Mesenchymal stem cell (in vitro differentiated cells and primary cell): ENCODE measurements around the gene ASAP2.

Experiments
- DNase-seq: peaks from one replicate; pipeline ENCODE4 v3.0.0-alpha.2; 2013
- H2AFZ ChIP-seq: one replicate; pipeline ENCODE4 v1.6.1; 2013; ENCODE audit warnings: low read depth, mild to moderate bottlenecking, control low read depth, inconsistent platforms, low read length, moderate library complexity
- H2AK5ac ChIP-seq: 2 replicates; pipeline ENCODE4 v1.6.1; 2013; ENCODE audit warnings: low read length, moderate library complexity, mild to moderate bottlenecking, inconsistent platforms; ENCODE audit not compliant: severe bottlenecking
- H2BK120ac ChIP-seq: one replicate; pipeline ENCODE4 v1.6.1; 2013; ENCODE audit warnings: low read depth, mild to moderate bottlenecking, inconsistent platforms, low read length, moderate library complexity
- H2BK12ac ChIP-seq, 2 experiments: one replicate each; pipeline ENCODE4 v1.6.1; 2013; ENCODE audit warnings: inconsistent platforms in 2 of 2, low read length in 2 of 2, mild to moderate bottlenecking in 2 of 2, moderate library complexity in 2 of 2, control low read depth in 1 of 2
- H2BK15ac ChIP-seq: one replicate; pipeline ENCODE4 v1.6.1; 2013; ENCODE audit warnings: mild to moderate bottlenecking, low read depth, inconsistent platforms; ENCODE audit not compliant: poor library complexity, severe bottlenecking
- H2BK5ac ChIP-seq: 2 replicates; pipeline ENCODE4 v1.6.1; 2013; ENCODE audit warnings: low read depth, mild to moderate bottlenecking, low read length, control low read depth, inconsistent platforms; ENCODE audit not compliant: poor library complexity, severe bottlenecking
- H3K14ac ChIP-seq, 2 experiments: one replicate each; pipeline ENCODE4 v1.6.1; 2013; ENCODE audit warnings: inconsistent platforms in 2 of 2, low read length in 2 of 2, control low read depth in 1 of 2, mild to moderate bottlenecking in 1 of 2, moderate library complexity in 1 of 2
- H3K18ac ChIP-seq, 2 experiments: one replicate each; pipeline ENCODE4 v1.6.1; 2013; ENCODE audit warnings: inconsistent platforms in 2 of 2, low read length in 2 of 2, control low read depth in 1 of 2, low read depth in 1 of 2, mild to moderate bottlenecking in 1 of 2
- H3K23ac ChIP-seq, 2 experiments: one replicate each; pipeline ENCODE4 v1.6.1; 2013; ENCODE audit warnings: inconsistent platforms in 2 of 2, low read length in 2 of 2, mild to moderate bottlenecking in 2 of 2, moderate library complexity in 2 of 2, control low read depth in 1 of 2
- H3K27ac ChIP-seq: 2 replicates; pipeline ENCODE4 v1.5.1; 2013; ENCODE audit warnings: mild to moderate bottlenecking, moderate library complexity, low read length, control low read depth, inconsistent platforms; ENCODE audit not compliant: poor library complexity, severe bottlenecking
- H3K27me3 ChIP-seq, 2 experiments: 2 replicates each; pipeline versions ENCODE4 v1.6.1 to v1.7.0; 2013; ENCODE audit warnings: low read length in 2 of 2, mild to moderate bottlenecking in 2 of 2, moderate library complexity in 2 of 2, control low read depth in 1 of 2, inconsistent platforms in 1 of 2; ENCODE audit not compliant: control insufficient read depth in 1 of 2, insufficient read depth in 1 of 2
- H3K36me3 ChIP-seq, 2 experiments: 2 replicates each; pipeline versions ENCODE4 v1.6.1 to v1.7.0; 2013; ENCODE audit warnings: low read length in 2 of 2, control low read depth in 1 of 2, inconsistent platforms in 1 of 2, low read depth in 1 of 2, mild to moderate bottlenecking in 1 of 2; ENCODE audit not compliant: insufficient read depth in 2 of 2, control insufficient read depth in 1 of 2
- H3K4ac ChIP-seq, 2 experiments: one replicate each; pipeline ENCODE4 v1.6.1; 2013; ENCODE audit warnings: inconsistent platforms in 2 of 2, low read length in 2 of 2, mild to moderate bottlenecking in 2 of 2, moderate library complexity in 2 of 2, control low read depth in 1 of 2, low read depth in 1 of 2
- H3K4me1 ChIP-seq: 2 replicates; pipeline ENCODE4 v1.6.1; 2013; ENCODE audit warnings: low read depth, low read length, control low read depth; ENCODE audit not compliant: control insufficient read depth, insufficient read depth
- H3K4me2 ChIP-seq: 2 replicates; pipeline ENCODE4 v1.6.1; 2013; ENCODE audit warnings: low read length, mild to moderate bottlenecking, inconsistent platforms; ENCODE audit not compliant: poor library complexity, severe bottlenecking
- H3K4me3 ChIP-seq, 2 experiments: 2 replicates each; pipeline versions ENCODE4 v1.5.1 to v1.7.0; 2013; ENCODE audit warnings: low read length in 2 of 2, mild to moderate bottlenecking in 2 of 2, control low read depth in 1 of 2, low read depth in 1 of 2; ENCODE audit not compliant: insufficient read depth in 1 of 2
- H3K79me1 ChIP-seq: replicated peaks from 2 replicates; pipeline ENCODE4 v1.6.1; 2013; ENCODE audit warnings: mild to moderate bottlenecking, control low read depth, low read length, inconsistent platforms; ENCODE audit not compliant: poor library complexity, severe bottlenecking
- H3K9ac ChIP-seq: 2 replicates; pipeline ENCODE4 v1.7.0; 2013; ENCODE audit warnings: mild to moderate bottlenecking, low read length, moderate library complexity
- H3K9me3 ChIP-seq: 2 replicates; pipeline ENCODE4 v1.7.0; 2013; ENCODE audit warnings: mild to moderate bottlenecking, low read length; ENCODE audit not compliant: control insufficient read depth
- H4K8ac ChIP-seq: one replicate; pipeline ENCODE4 v1.6.1; 2013; ENCODE audit warnings: inconsistent platforms, mild to moderate bottlenecking, low read length, moderate library complexity
- H4K91ac ChIP-seq: one replicate; pipeline ENCODE4 v1.6.1; 2013; ENCODE audit warnings: mild to moderate bottlenecking, low read length, inconsistent platforms
- WGBS: methylation state at CpG from one replicate; pipeline ENCODE4 v1.1.7; 2013; ENCODE audit warnings: mixed read lengths; 5-methylcytosine and 5-hydroxymethylcytosine counted together

Gene ASAP2

GRCh38 chr2:9342659-9343058 is 136.0 kb downstream of the ASAP2 start:
- peaks cover 23 to 78% of the 10 kb centered on the region in 2 experiments for H3K36me3 ChIP-seq
- H3K4ac ChIP-seq = no peak overlapping the region
- no peak overlapping the region for H2BK15ac ChIP-seq
- H3K18ac ChIP-seq = no peak overlapping the region
- H2BK120ac ChIP-seq = no peak overlapping the region
- no peak overlapping the region for H2AK5ac ChIP-seq
- no peak overlapping the region for H4K8ac ChIP-seq
- H3K79me1 ChIP-seq = peaks cover 25% of the 10 kb centered on the region
- WGBS = 99% methylated on average over 8 of the region's 8 CpGs
- H3K4me2 ChIP-seq = no peak overlapping the region
- no peak overlapping the region for H2BK12ac ChIP-seq
- no peak overlapping the region for H2BK5ac ChIP-seq
- no peak overlapping the region for H4K91ac ChIP-seq
- H3K14ac ChIP-seq = no peak overlapping the region
- no peak overlapping the region for H3K23ac ChIP-seq
- peaks cover 3% of the 10 kb centered on the region for H3K4me1 ChIP-seq
- no peak for DNase-seq
- H3K9ac ChIP-seq = no peak overlapping the region
- H3K9me3 ChIP-seq = no peaks in the 10 kb centered on the region
- no peak overlapping the region for H3K4me3 ChIP-seq
- no peaks in the 10 kb centered on the region for H3K27me3 ChIP-seq
- no peak overlapping the region for H3K27ac ChIP-seq
- H2AFZ ChIP-seq = no peak overlapping the region

GRCh38 chr2:9343524-9343923 is 136.9 kb downstream of the ASAP2 start:
- Histone ChIP-seq H2AK5ac (no peak overlapping the region), H3K79me1 (peaks cover 19% of the 10 kb centered on the region), H4K8ac (no peak overlapping the region), H3K18ac (no peak overlapping the region), H4K91ac (no peak overlapping the region), H3K14ac (no peak overlapping the region), H2BK15ac (no peak overlapping the region), H2AFZ (no peak overlapping the region), H3K36me3 (peaks cover 19 to 71% of the 10 kb centered on the region in 2 experiments), H3K27ac (no peak overlapping the region), H2BK5ac (no peak overlapping the region), H3K23ac (no peak overlapping the region), H3K4me1 (peaks cover 1% of the 10 kb centered on the region), H2BK120ac (no peak overlapping the region), H2BK12ac (no peak overlapping the region), H3K27me3 (no peaks in the 10 kb centered on the region), H3K4me3 (no peak overlapping the region), H3K9me3 (no peaks in the 10 kb centered on the region), H3K4me2 (no peak overlapping the region), H3K9ac (no peak overlapping the region), H3K4ac (no peak overlapping the region)
- WGBS = 97% methylated on average over 7 of the region's 7 CpGs
- DNase-seq = no peak

DNA sequence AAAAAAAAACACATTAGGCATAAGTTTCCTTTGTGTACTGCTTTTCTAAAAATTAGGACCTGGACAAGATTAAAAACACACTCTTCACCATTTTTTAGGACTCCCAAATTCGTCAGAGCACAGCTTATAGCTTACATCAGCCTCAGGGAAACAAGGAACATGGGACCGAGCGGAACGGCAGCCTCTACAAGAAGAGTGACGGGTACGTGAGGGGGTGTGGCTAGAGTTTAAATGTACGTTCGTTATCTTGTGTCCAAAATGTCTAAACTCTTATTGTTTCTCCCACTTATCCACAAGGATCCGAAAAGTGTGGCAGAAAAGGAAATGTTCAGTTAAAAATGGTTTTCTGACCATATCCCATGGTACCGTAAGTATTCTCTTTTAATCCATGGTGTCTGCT is 137.8 kb downstream of the ASAP2 start:
- H3K4me1 ChIP-seq = peaks cover 3% of the 10 kb centered on the region
- no peak overlapping the region for H3K18ac ChIP-seq
- no peak overlapping the region for H2AK5ac ChIP-seq
- no peak overlapping the region for H3K4ac ChIP-seq
- H2BK5ac ChIP-seq = no peak overlapping the region
- no peak overlapping the region for H2BK12ac ChIP-seq
- H3K9ac ChIP-seq = no peak overlapping the region
- H3K4me2 ChIP-seq = no peak overlapping the region
- H3K27me3 ChIP-seq = no peaks in the 10 kb centered on the region
- no peak overlapping the region for H3K27ac ChIP-seq
- H2AFZ ChIP-seq = no peak overlapping the region
- no peak overlapping the region for H3K23ac ChIP-seq
- no peak overlapping the region for H4K8ac ChIP-seq
- peaks cover 13 to 73% of the 10 kb centered on the region in 2 experiments for H3K36me3 ChIP-seq
- DNase-seq = no peak
- peaks cover 15% of the 10 kb centered on the region for H3K79me1 ChIP-seq
- no peak overlapping the region for H3K4me3 ChIP-seq
- H3K14ac ChIP-seq = no peak overlapping the region
- no peak overlapping the region for H2BK120ac ChIP-seq
- H2BK15ac ChIP-seq = no peak overlapping the region
- WGBS = 100% methylated on average over 8 of the region's 10 CpGs
- no peaks in the 10 kb centered on the region for H3K9me3 ChIP-seq
- no peak overlapping the region for H4K91ac ChIP-seq

- peaks cover 13 to 75% of the 10 kb centered on the region in 2 experiments for H3K36me3 ChIP-seq
- DNase-seq = no peak
- H3K14ac ChIP-seq = no peak overlapping the region
- no peak overlapping the region for H3K4me2 ChIP-seq
- H2BK120ac ChIP-seq = no peak overlapping the region
- H3K79me1 ChIP-seq = peaks cover 15% of the 10 kb centered on the region
- H2BK12ac ChIP-seq = no peak overlapping the region
- H2BK15ac ChIP-seq = no peak overlapping the region
- H3K9me3 ChIP-seq = no peaks in the 10 kb centered on the region
- no peak overlapping the region for H2BK5ac ChIP-seq
- no peak overlapping the region for H3K27ac ChIP-seq
- no peak overlapping the region for H3K9ac ChIP-seq
- H4K91ac ChIP-seq = no peak overlapping the region
- H3K4me3 ChIP-seq = no peak overlapping the region
- no peaks in the 10 kb centered on the region for H3K27me3 ChIP-seq
- peaks cover 3% of the 10 kb centered on the region for H3K4me1 ChIP-seq
- H3K4ac ChIP-seq = no peak overlapping the region
- H4K8ac ChIP-seq = no peak overlapping the region
- H3K23ac ChIP-seq = no peak overlapping the region
- H3K18ac ChIP-seq = no peak overlapping the region
- H2AFZ ChIP-seq = no peak overlapping the region
- 99% methylated on average over 7 of the region's 7 CpGs for WGBS
- no peak overlapping the region for H2AK5ac ChIP-seq
Observed at GRCh38 chr2:9345343-9345742, 138.7 kb downstream of the ASAP2 start.
